GM19238 (cell line): ENCODE measurements around the gene RAD1.
A peak's percentile ranks its signal among the peaks of the same experiment; 100 is the strongest.

Source experiments
- DNase-seq: peaks from one replicate; pipeline ENCODE4 v3.0.0; 2011; ENCODE audit warnings: low spot score; ENCODE audit not compliant: insufficient read length

Gene RAD1

DNA sequence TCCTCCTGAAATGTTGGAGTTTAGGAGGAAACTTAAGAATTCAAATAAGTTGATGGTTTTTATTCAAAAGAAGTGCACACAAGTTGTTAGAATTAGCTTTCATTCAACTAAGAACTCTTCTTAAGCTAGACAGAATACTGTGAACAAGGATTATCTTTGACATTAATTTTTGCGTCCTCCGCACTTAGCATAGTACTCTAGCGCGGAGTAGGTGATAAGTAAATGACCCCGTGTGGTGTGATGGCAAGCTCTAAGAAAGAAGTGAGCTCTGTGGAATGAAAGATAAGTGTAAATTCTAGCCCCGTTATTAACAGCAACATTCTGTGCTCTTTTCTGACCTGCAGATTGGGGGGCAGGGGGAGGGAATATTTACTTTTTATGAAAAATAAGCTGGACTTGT lies 1.2 kb upstream of the RAD1 start:
- DNase-seq: no peak

DNA sequence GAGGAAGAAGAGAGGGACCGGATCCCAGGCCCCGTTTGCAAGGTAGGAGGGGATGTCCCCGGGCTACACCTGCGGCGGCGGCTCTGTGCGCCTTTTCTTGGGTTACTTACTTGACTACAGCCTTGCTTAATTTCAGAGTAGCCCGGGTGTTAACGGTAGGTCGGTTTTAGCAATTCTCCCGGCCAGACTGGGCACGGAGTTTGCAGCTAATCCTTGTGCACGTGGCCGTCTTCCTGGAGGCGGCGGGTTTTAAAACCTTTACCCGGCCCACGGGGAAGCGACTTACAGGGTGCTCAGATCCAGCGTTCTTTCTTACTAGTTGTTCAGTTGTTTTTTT lies 520 bp upstream of the RAD1 start:
- no peak for DNase-seq

DNA sequence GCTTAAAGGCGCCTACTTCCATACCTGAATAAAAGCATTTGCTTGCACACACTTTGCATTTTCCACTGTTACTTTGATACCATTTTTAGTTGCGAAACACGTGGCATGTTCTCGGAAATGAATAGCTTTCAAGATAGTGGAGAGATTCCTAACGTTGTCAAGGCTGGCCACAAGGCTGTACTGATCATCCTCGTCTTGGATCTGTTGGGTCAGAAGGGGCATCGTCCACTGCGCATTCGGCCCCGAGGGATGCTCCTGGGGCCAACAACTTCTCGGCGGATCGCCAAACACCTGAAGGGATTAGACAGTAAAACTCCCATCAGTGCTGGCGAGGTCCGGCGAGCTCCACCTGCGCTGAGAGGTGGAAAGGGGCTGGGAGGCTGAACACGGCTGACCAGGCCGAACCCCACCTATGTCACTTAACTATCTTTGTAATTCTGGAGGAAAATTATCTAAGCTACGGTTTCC lies 599 bp downstream of the RAD1 start:
- DNase-seq: no peak

DNA sequence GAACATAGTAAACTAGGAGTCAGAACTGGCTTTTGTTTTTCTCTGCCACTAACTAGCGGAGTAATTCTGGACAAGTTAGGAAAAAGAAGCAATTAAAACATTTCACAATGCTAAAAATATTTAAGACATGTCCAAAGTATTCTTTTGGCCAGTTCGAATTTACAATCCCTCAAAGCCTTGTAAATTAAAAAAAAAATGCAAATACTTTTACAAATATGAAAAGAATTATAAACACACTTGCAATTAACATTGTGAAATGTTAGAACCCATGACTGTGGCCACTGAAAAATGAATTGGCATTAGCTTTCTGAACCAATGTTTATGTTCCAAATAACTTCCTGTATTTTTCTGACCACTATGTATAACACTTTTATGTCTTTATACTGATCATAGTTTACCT lies 2.2 kb downstream of the RAD1 start:
- no peak for DNase-seq

DNA sequence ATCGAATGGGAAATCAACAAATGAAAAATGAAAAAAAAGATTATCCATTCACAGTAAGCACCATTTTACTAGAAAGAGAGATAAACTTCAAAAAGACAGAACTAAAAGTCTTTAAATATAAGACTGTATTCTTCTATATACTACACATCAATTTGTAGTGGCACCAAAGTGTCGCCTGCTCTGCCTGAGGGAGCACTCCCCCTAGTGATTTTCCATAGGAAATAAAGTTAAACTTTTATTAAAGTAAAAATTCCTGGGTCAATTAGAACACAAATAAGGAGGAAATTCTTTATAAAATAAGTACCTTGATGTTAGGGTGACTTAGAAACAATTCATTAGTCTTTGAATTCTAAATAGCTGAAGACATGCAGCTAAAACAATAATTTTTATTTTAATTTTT lies 9.7 kb downstream of the RAD1 start:
- DNase-seq: no peak

DNA sequence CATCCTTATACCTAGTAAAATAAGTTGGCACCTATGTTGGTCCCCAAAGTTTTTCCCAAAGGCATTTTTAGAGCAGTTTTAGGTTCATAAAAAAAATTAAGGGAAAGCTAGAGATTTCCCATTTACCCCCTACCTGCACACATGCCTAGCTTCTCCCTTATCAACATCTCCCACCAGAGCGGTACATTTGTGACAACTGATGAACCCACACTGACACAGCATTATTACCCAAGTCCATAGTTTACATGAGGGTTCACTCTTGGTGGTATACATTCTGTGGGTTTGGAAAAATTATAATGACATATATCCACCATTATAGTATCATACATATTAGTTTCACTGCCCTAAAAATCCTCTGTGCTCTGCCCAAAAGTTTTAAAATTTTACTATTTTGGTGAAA lies 12.0 kb downstream of the RAD1 start:
- DNase-seq: no peak

DNA sequence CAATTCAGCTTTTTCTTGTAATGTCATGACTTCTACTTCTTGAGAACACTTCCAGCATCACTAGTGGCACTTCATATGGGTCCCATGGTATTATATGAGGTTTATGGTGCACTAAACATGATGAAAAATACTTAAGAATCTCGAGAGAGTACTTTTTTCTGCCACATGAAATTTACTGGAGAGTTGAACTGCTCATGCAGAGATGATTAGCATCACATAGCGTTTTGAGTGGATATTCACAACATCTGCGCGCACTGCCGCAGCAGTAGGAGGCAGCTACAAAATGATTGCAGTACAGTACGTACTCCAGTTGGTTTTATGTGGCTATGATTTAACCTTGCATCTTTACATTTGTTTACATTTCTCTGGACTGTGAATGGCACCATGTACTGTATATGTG lies 14.7 kb downstream of the RAD1 start:
- no peak for DNase-seq

DNA sequence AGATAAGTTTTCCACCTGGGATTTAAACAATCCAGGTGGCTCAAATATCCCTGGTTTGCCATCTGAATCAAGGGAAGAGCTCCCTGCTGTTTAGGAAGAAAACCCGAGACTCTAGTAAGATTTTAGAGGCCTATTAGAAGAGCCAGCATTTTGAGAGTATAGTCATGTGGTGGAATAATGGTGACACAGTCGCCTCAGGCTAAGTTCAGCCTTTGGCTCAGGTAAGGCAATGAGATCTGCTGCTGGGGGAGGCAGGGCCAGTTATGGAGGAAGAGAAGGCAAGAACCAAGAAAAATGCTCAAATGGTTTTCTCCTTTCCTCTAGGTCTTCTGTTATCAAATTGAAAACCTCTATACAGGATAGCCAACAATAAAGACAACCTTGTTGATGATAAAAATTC lies 16.2 kb downstream of the RAD1 start:
- DNase-seq: no peak

DNA sequence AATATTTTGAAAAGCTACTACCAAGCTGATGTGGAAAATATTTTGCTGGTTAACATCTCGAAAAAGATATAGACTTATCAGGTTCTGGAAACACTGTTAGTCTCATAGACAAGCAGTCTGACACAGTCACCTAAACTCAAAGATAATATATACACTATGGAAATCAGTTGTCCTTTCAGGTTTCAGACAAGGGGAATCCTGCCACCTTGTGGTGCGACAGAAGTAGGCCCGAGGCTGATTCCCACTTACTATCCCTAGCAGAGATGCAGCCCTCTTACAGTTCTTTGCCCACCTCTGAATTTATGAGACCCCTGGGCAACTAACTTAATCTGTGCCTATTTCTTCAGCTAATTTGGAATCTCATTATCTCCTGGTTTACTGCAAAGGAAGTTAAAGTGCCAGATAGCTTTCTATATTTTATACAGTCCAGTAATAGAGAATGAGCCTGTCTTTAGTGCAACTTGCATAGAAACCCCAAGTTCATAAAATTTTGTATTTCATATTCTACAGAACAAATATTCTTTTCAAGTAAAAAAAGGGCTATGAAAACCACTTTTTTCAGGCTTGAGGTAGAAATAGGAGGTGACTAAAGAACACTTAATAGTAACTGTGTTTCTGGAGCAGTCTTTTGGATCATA lies 16.9 kb downstream of the RAD1 start:
- peak; percentile 14 for DNase-seq

DNA sequence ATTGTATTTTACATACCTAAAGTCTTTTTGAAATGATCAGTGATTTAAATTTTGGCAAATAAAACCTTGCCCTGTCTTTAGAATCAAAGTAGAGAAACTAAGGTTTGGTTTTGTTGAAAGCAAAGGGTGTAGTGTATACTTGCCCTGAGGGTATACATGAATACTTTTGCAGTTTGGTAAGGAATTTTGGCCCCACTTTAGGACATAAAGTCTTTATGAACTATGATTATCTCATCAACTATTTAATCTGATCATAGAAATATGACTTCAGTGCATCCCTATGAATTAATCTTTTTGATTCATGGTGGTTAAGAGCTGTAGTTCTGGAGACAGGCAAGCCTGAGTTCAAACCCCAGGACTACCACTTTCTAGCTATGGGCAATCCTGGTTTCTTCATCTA lies 17.7 kb downstream of the RAD1 start:
- DNase-seq: no peak

DNA sequence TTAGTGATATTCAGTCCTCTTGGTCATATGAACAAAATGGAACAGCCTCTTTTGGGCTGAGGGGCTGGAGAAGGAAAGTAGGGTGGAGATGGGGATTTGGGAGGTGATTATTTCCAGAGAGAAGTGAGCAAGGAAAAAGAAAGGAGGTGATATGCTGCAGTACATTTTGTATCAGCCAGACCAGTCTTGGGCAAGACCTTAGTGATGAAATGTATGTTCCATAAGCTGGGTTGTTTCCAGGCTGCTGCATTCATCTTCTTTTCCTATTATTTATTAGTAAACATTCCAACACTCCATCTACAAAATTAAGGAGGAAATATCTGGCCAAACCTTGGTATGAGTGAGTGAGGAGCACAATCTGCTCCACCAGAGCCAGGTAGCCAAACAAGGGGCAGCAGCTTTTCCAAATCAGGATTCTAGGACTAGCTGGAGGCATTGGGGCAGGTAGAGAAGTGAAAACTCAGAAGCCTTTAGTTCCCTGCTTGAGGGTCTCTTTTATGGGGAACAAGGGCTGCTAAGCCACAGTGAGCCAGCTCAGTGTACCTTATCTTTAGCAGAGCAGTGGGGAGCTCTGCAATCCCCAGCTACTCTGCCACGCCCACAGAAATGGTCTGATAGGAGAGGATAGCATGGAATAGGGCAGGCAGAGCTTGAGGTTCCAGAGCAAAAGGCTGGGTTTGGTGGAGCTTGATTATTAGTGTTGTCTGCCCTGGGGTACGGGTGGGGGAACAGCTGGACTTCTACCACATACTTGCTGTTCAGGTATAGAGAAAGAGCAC lies 19.5 kb downstream of the RAD1 start:
- DNase-seq: no peak

DNA sequence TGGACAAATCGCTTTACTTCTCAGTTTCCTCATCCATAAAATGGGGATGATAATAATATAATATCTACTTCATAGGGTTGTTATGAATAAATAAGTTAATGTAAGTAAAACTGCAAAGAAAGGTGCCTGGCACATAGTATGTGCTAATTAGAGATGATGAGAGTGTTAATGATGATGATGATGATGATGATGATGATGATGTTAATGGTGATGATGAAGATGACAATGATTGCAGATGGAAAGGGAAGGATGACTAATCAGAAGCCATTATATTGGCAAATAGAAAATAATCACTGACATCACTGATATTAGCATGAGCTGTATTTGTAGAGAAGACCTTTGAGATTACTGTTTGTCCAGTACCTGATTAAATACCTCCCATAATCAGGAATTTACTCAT lies 20.6 kb downstream of the RAD1 start:
- no peak for DNase-seq

DNA sequence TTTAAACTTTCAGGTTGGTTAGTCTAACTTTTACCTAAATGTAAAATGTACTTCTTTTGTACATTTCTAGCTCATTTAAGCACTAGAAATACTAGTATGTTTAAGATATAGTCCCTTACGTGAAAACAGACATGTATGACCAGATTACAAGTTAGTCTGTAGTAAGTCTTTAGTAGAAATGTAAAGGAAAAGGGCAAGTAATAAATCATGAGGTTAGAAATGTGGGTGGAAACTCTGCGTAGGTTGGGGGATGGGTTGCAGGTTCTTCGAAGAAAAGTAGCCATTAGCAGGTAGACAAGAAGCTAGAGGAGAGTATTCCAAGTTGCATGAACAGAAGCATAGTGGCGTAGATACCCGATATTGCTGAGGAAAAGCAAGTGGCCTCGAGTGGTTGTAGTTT lies 22.9 kb downstream of the RAD1 start:
- DNase-seq: no peak

DNA sequence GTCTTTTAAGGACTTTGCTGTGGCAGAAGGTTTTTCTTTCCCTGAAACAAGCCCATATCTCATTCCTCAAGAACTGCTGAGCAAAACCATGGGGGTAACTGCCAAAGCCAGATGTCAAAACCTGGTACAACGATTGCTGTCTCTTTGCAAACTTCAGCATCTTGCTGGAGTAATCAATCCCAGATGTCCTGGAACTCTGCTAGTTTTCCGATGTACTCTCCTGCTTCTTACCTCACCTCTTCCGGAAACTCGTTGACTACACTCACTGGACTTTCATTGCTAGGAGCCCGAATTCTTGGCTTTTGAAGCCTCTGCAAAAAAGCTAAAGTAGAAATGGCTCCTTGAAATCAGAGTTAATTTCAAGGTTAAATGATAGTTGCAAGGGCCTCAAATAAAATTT lies 23.3 kb downstream of the RAD1 start:
- DNase-seq: no peak

DNA sequence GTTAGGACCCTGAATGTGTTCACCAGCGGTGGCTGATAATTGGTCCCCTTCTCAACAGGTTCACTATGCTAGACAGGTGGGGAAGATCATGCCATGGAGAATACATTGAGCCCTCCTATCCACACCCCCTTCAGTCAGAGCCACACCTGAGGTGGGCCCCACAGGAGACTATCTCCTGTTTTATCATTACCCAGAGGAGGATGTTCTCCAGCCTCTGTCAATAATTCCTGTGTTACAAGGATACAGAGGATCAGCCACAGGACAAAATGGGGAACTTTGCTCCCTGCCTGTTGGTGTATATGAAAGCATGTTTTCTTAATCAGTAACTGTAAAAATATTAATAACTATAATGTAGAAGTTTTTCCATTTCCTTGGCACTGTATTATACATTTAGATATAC lies 25.9 kb downstream of the RAD1 start:
- no peak for DNase-seq

DNA sequence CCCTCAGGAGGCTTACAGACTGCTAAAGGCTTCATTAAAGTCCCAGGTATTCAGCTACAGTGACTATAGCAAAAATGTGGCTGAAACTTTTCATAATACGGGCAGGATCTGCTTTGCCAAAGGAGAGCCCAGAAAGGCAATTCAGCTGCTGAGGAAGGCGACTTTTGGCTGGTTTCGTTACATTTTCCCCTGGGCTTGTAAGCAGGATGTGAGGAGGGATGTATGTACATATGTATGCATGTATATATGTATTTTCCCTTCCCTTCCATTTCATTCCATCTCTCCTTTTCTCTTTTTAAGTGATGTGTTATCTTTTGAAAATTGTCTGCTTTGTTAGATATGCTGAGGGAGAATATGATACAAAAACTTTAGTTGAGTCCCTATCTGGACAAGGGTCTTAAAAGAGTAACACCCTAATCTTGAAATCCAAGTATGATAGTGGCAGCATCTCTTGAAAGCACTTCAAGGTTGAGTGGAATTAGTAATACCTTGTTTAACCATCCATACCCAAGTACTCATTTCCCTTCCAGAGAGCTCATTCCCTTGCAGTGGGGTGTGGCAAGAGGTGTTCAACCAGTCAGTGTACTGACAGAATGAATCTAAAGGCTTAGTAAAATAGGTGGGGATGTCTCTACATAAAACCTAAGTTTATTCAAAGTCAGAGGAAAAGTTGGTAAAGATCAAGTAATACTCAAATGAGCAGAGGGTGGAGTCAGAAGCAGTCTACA lies 28.7 kb downstream of the RAD1 start:
- no peak for DNase-seq

DNA sequence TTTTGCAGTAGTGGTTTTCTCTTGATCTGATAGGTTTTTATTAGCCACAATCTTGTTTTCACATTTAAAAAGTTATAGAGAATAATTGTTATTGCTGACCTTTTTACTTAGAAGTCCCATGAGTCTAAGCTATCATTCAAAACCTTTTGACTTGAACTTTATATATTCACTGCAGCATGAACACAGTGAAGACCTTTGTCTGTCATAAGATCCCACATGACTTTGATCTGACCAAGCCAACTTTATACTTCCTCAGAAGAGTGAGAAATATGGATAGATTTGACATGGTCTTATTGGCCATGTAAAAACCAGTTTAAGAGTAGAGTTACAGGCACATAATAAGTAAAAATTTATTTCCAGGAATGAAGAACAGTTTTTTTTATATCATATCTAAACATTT lies 34.1 kb downstream of the RAD1 start:
- DNase-seq: no peak

DNA sequence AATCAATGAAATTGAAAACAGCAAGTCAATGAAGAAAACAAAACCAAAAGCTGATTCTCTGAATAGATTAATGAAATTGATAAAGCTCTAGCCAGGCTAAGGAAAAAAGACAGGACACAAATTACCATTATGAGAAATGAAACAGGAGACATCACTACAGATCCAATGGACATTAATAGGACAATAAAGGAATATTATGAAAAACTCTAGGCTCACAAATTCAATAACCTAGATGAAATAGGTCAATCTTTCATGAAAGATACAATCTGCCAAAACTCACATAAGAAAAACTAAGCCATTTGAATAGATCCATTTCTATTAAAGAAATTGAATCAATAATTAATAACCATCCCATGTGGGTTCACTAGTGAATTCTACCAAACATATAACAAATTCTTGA lies 39.0 kb downstream of the RAD1 start:
- no peak for DNase-seq

DNA sequence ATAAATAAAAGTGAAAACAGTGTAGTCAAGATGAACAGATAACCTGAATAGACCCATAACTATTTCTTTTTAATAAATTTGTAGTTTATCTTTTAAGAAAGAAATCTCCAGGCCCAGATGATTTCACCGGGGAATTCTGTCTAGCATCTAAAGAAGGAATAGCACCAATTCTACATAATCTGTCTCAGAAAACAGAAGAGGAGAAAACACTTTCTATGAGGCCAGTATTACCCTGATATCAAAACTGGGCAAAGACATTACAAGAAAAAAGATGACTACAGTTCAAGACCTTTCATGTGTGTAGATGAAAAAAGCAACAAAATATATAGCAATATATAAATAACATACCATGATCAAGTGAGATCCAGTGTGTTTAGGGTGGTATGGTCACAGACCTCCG lies 44.9 kb downstream of the RAD1 start:
- no peak for DNase-seq

DNA sequence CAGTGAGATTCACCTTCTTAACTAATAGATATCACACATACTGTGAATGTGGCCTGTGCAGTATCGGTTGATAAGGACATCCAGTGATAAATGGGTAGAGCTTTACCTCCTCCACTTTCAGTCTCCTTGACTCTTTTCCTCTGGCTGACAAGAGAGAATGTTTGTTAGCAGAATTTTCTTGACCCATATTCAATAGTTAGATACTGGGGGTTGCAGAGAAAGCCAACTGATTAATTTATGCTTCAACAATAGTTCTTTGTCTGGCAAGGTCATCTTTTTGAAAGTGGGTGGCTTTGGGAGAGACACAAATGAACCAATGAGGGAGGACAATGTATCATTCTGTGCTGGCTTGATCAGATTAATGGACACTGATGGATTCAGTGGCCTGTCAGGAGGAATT lies 46.0 kb downstream of the RAD1 start:
- no peak for DNase-seq

DNA sequence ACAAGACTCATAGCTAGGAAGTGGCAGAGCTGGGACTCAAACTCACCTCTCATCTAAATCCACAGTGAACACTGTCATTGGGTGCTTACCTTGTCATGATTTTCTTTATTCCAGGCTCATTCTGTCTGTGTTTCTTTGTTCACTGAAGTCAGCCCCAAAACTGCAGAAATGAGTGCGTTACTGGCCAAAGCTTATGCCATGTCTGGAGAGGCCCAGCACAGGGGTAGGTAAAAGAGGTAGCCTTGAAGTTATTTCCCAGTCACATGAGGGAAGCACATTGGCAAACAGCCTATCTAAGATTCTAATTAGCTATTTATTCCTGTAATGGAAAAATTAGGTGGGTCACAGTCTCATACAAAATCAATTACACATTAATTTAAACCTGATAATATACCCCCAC lies 46.5 kb downstream of the RAD1 start:
- DNase-seq: no peak

DNA sequence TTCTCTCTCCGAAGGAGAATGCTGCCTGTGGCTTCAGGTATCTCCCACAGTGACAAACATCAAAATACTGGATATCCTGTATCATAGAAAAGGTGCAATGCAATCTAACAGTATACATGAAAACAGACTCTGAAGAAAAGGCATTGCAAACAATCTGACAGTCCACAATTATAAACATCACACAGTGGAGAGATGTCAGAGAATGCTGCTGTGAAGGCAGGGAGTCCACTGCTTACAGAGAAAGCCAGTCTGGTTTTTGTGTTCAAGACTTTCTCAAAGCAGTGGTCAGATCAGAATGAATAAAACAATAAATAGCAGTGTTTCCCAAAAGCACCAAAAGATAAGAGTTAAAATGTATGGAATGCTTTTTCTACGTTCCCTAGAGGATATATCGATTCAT lies 47.6 kb downstream of the RAD1 start:
- DNase-seq: no peak

DNA sequence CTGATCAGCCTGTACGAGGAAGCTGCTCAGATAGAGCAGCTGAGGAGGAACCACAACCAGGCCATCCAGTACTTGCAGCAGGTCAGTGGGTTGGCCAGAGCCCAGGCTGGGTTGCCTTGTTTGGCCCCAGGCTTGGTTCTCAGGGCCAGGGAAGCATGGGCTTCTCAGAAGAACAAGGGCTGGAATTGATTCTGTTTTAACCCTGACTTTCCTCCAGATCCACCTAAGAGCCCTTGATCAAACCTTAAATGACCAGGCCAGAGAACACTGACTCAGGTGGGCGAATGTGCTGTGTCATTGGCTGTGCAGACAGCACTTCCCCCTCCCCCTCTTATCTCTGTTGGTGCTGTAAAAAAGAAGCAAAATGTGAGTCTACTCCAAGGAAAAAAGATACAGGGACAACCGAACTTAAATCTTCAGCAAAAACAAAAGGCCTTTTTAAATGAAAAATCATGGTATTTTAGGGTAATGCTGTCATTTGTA lies 48.3 kb downstream of the RAD1 start:
- no peak for DNase-seq
